Ovary (tissue), 3 donors: Measurements from ENCODE around the gene TPD52L2.

Source experiments
- CTCF ChIP-seq, 3 donors: fragments of 450-650 bp in 2 of 3; fragments of 200-600 bp in 1 of 3; IDR thresholded peaks; one replicate each; pipeline versions ENCODE4 v1.5.1 to v1.8.0; 2016 to 2022; ENCODE audit warnings: antibody characterized with exemption in 3 of 3, mild to moderate bottlenecking in 1 of 3
- EP300 ChIP-seq: sonication (generic); formaldehyde crosslinking; IDR thresholded peaks from one replicate; pipeline ENCODE4 v1.6.1; 2017; ENCODE audit warnings: antibody characterized with exemption
- donor health status: DM: no; HTN: no; CAD: no.

DNA sequence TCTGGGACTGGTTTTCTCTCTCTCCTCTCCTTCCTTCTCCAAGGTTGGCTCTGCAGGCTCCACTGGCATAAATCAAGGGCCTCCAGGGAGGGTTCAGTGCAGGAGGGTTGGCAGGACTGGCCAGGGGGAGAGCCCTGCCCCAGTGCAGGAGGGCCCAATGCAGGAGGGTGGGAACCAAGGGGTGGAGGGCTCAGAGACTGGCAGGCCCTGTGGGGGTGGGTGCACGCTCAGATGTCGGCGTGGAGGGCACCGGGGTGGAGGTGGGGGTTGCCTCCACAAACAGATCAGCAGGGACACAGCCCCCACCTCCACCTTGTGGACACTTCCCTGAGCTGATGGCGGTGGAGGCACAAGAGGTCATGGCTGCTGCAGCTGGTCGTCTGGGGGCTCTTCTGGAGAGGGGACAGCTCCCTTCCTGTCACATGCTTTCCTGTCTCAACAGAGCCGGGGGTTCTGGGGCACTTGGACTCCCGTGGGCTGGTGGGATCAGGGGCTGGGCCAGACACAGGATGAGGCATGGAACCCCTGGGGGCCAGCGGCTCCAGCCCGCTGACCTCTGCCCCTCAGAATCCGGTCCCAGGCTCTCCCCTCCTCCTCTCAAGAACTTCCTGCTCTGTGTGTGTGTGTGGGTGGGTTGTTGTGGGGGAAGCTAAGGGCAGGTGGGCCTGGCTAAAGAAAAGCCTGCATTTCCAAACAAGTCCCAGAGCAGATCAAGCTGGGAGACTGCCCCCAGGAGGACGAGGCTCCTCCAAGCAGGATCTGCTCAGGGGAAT, 6.5 kb upstream of the TPD52L2 start:
- TF ChIP-seq CTCF (IDR thresholded peaks at IDR 0.05) (peak; percentile 12 to 44 (median 35)), EP300 (no peak)
